ENCODE data around the gene CENPP.

Gene CENPP

DNA sequence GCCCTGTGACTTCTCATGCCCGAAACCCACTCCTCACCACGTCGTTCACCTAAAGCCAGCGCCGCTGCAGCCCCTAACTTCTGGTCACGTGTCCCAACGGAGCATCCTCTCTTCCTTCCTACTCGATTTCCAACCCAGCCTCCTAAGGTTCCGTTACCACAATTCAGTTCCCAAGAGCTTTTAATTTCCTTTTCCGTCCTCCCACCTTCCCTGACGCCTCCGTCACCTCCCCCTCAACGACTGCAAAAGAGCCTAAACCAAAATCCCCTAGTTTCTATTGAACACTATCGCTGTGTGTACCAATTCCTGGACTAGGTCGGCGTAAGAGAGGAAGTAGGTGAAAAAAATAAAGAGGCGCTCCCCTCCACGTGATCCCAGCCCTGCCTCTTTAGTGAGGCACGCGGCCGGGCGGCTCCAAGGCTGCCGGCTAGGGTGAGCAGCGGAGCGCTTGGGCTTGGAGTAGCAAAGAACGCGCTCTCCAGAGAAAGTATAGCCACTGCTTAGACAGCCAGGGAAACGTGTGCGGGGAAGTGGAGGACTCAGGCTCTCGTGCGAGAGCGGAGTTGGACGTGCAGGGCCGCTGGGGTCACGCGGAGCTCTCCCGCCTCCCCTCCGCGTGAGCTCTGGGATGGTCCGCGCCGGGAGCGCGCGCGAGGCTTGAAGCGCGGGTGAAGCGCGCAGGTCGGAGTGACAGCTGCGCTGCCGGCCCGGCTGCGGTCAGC, at the start of gene CENPP, which contains the start of gene NOL8:
TSS of gene CENPP (plus strand) at position 685 of the 722 bp plus-strand sequence.
TSS of gene NOL8 (minus strand) at position 82 of the 722 bp plus-strand sequence. CDS start 1,189 bp downstream, outside the sequence.
- DNase-seq = peak; percentile 90

DNA sequence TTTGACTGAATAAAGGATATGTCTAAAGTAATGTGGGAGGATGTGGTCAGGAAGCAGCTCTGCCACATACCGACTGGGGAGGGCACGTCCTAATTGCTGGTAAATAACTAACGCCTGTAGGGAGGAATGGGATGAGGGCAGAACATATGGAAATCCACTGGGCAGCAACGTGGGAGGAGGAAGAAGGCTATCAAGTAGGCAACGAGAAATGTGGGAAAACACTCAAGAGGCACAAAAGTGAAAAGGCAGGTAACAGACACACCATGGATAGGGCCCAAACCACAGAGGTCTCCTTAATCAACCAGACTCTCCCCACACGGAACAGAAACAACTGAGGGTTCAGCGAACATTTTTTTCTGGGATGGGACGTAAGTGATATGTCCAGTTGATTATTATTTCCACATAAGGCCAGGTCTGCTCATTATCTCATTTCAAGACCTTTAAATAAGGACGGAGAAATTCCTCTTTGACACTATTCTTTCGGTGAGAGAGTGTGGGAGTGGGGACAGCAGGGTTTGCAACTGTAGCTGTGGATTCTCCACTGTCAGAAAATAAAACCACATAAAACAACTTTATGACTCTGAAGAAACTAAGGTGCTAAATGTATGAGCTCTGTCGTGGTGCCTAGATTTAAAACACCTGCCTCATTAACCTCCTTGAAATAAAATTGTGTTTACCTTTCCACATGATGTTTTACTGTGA, 49.3 kb upstream of the CENPP start:
- DNase-seq = no peak

DNA sequence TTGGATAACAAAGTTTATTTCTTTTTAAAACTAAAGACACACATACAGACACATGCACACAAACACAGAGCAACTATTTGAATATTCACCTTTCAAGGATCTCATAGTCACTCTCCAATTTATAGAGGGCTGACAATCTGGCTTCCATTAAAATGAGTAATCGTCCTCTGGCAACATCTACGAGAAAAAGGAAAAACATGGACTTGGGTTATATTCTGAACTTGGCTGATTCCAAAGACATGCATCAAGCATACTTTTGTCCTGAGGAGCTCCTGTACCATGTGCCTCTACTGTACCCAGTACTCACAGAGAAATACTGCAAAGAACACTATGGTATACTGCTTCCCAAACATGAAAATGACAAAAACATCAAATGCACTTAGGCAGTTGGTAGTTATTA, 47.6 kb upstream of the CENPP start:
- DNase-seq = no peak

DNA sequence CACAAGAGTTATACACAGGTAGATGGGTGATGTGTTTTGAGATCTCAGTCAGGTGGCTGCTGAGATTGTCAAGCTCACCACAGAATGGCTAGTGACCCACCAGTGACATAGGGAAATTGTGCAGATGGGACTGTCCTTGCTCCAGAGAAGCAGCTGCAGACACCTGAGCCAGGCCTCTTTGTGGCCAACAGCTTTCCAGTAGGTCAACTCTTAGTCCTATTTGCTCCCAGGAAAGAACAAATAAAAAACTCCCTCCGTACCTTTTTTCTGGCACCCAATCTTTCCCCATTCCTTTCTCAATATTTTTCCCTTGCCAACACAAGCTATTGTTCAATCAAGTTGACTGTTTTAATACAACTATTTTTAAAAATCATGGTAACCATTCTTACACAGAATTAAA, 46.5 kb upstream of the CENPP start:
- DNase-seq = no peak

DNA sequence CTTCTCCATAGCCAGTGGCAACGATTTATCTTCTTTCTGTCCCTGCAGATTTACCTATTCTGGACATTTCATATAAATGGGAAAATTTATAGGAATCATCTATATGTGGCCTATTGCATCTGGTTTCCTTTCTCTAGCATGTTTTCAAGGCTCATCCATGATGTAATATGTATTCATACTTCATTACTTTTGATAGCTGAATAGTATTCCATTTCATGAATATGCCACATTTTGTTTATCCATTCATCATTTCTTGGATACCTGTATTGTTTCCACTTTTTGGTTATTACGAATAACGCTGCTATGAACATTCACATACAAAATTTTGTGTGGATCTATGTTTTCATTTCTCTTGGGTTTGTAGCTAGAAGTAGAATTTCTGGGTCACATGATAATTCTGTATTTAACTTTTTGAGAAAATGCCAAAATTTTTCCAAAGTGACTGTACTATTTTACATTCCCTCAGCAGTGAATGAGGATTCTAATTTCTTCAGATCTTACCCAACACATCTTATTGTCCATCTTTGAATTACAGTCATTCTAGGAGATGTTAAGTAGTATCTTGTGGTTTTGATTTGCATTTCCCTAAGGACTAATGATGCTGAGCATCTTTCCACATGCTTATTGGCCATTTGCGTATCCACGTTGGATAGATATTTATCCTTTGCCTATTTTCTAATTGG, 35.9 kb upstream of the CENPP start:
- DNase-seq = no peak

DNA sequence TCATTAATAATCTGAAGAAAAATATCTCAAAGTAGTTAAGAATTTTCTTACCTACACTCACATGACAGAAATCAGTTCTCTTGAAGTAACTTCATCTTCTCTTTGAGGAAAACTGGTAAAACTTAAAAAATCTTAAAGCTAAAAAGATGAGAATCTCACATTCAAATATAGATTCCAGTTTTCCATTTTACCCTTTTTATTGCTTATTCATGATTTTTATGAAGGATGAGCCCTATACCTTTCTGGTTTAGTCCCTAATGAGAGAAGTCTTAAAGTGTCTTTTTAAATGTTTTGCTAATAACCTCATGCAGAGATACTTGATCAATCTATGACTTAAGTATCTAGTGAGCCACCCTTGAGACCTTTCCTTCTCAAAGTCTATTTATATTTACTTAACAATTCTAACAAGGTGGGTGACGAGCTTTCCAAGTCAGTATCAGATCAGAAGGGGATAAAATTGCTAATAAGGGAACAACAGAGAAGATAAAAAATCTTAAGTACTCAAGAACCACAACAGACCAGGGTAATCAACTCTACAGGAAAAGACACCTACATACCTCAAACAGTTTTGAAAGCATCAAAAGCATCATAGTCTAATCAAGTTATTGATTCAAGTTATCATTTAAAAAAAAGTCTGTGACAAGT, 34.8 kb upstream of the CENPP start:
- no peak for DNase-seq

DNA sequence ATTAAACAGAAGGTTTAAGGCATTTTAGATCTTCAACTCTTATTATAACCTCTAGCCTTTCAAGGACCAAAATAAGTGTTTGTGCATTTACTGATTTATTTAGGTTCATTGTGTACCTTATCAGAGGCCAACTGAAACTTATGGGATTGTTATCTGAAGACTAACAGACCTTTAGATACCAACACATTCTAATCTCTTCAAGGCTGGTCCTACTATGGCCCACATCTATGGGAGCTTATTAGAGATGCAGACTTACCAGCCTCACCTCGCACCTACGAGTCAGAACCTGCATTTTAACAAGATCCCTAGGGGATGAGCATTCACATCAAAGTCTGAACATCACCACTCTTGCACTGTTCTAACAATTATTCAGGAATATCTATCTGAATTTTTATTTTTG, 34.2 kb upstream of the CENPP start:
- DNase-seq = no peak

DNA sequence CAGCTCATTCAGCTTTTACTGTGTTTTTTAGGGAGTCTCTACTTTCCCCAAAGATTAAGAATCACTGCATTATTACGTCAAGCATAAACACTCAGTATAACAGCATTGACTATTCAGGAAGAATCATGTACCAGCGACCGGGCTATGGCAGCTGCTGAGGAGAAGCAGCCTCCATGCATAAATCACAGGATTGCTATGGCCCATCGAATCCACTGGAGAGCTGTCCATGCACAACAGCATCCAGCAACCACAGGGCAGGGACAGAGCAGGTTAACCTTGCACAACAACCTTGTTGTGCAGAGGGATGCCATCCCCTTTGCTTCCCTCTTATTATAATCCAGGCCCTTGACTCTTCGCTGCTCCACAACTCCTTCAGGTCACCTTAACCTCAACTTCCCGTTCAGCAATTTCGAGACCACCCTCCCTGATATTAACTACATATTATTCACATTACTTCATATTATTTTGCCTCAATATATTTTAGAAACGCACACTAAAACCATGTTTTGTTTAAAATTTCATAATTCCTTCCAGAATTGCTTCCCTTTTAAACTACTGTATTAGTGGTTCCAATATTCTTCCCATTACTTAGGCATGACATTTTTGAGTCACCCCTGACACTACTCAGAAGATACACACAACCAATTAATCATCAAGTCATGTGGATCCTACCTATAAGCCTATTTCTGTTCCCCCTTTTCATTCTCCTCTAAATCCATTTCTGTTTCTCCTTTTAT, 33.2 kb upstream of the CENPP start:
- DNase-seq = no peak

DNA sequence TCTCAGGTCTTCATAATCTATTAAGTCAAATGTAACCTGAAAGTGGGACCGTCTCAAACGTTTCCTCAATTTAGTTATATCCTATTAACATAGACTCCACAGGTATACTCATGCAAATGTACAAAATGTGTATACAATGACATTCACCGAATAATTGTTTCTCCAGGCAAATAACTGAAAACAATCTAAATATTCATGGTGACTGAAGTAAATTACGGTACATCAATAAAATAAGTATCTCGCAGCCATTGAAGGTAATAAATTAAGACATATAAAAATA, 32.7 kb upstream of the CENPP start:
- no peak for DNase-seq

DNA sequence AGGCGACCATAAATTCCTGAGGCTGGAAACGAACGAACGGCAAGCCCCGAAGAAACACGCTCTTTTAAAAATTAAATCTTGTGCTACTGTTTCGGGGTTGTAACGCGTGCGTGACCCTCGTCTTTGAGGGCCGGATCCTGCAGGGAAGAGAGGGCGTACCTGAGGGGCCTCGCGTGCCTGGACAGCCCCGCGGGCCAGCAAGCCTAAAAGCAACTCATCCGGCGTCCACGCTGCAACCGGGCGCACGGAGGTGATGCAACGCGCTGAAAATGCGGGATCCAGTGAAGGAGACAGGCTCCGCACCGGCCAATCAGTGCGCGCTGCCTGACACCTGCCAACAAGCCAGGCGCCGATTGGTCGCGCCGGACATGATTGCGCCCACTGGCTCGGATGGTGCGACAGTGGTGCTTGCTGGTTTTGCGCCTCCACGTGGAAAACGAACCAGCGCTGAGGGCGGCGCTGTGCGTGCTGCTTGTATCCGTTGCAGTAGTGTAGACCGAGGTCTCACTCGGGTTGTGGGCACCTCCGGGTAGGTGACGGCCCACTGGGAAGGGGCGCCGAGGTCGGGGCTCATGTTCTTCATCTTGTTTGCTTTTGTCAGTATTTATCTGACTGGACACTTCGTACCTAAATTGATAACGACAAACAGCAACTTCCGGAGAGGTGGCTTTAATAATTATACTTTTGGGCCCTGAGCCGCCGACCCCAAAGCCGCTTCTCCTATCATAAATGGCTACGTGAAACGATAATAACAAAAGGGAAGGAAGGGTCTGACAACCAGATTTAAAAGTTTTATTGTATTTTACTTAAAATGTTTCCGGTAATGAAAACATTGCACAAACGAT, 32.1 kb upstream of the CENPP start, which contains the start of gene IARS1:
TSS of gene IARS1 (minus strand) at position 246 of the 845 bp plus-strand sequence. CDS start 4,278 bp downstream, outside the sequence.
- peak; percentile 96 for DNase-seq

DNA sequence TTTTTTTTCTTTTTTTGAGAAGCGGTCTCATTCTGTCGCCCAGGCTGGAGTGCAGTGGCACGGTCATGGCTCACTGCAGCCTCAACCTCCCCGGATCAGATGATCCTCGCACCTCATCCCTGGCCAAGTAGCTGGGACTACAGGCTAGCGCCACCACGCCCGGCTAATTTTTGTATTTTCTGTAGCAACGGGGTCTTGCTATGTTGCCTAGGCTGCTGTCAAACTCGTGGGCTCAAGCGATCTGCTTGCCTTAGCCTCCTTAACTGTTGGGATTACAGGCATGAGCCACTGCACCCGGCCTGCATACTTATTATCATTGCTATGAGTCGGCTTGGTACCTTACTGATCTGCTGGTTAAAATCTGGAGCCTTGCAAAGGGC, 31.5 kb upstream of the CENPP start:
- DNase-seq = peak; percentile 30

DNA sequence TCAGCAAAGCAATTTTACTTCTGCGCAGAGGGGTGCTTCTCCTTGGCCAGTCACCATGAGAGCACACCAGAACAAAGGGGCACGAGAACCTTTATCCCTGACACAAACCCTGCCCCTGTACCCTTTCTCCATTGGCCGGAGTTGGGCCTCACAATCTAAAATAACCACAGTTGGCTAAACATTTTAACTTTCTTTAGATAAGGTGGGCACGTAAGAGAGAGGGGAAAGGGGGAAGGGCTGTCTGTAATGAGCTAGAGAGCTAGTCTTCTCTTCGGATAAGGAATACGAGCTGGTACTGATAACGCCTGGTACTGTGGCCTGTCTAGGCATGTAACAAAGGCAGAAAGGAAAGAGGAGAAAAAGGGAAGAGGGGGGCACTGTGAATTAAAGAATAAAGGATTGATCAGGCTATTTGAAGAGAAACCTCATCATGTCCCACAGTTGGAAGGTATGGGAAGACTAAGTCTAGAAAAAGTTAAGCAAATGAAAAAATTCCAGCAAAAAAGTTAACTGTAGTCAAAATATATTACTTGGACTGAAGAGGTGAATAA, 30.4 kb upstream of the CENPP start:
- no peak for DNase-seq

DNA sequence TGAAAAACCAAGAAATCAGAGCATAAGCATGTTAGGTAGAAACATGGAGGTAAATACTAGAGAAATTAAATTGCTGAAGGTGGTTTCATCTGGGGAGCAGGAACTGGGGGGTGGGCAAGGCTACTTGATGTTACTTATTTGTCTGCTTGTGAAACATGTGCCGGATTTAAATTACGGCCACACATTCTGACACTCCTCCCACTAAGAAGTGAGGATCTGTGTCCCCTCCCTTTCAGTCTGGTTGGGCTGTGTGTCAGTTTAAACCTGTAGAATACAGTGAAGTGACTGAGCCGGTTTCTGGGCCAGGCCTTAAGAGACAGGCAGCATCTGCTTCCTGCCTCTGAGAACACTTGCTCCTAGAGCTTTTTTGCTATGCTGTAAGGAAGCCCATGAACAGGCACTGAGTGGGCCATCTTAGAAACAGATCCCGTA, 29.9 kb upstream of the CENPP start:
- DNase-seq = no peak

DNA sequence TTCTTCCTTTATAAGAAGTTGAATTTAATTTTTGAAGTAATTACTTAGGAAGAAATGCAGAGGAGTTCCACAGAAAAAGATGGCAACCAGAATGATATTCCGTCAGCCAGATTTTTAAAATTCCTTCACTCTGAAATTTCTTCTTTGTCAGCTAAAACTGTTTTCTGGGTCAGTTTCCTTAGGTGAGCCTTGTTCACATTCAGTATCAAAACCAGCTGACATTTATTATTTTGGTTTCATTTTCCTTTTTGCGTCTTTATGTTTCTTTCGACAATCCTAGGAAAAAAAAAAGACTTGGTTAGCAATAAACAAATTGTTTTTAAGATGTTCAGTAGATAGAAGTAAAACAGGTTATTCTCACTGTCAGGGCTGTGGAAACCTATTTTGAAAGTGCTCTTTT, 28.1 kb upstream of the CENPP start:
- peak; percentile 15 for DNase-seq

DNA sequence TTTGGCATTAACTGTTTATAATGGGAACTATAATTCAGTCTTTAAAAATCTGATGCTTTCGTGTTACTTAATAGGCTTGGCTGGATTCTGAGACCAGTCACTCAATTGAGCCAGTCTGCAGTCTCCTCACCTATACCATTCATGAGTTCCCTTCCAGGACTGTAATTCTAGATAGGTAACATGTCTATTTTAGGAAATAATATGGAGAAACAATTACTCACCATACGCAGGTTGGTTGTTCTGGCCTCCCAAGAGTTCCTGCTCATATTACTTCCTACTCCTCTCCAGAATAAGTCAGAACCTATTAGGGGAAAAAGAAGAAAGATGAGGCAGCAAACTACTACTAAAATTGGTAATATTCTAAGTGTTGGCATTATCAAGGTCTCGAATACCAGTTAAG, 27.7 kb upstream of the CENPP start:
- no peak for DNase-seq

DNA sequence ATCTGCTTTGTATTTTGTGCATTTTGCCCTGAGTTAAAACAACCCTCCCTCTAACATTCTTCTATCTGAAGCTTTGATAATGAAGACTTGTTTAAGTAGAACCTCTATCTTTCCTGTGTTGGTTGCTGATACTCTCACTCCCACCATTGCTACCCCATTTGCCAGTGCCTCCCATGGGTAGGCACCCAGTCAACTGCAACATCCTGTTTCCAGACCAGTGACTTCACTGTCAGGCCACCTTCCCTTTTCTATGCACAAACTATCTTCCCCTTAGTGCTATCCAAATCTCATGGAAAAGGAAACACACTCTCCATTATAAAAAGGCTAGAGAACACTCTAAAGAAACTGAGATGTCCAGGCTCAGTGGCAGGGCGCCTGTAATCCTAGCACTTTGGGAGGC, 26.6 kb upstream of the CENPP start:
- DNase-seq = no peak

DNA sequence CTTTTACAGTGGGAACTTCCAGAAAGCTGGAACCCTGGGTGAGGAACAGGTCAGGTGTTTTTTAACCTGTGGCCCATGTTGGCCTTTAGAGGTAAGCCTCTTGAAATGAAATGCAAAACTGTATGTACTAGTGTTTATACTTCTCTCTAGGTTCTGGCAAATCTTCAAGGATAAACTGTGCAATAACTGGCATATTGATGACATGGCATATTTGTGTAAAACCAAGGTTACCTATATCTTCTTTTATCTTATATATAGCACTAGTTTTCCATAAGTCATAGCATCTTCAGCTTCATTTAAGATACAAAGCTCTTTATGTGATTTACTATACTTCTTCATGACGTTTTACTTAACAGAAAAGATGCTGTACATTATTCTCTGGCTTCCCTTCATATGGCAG, 24.8 kb upstream of the CENPP start:
- DNase-seq = no peak

DNA sequence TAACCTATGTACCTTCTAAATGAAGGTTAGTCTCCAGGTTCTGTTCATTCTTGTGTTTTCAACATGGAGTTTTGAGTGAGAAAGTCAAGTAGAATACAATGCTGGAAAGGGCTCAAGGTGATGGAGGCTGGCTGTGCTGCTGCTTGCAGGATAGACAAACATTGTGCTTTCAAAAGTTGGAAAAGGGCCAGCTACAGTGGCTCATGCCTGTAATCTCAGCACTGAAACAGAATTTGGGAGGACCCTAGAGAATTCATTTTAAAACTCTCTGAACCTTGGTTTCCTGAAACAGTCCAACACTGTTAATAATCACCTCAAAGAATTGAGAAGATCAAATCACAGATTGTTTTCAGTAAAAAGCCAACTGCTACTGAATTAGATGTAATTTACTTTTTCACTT, 16.9 kb upstream of the CENPP start:
- no peak for DNase-seq

DNA sequence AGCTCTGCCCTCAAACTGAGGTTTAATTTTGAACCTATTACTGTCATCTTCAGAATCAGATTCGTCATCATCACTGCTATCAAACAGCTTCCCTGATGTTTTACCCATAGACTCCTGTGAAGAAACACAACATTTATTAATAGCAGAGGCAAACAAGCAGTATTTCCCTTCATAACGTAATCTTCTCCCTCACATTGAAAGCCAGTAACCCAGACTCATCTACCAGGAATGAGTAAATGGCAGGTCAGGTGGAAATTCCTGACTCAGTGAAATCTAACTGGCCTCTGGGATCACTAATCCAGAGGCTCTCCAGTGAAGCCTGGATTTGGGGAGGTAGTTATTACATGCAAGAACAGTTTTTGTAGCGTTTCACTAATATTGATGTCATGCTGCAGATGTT, 15.2 kb upstream of the CENPP start:
- no peak for DNase-seq

DNA sequence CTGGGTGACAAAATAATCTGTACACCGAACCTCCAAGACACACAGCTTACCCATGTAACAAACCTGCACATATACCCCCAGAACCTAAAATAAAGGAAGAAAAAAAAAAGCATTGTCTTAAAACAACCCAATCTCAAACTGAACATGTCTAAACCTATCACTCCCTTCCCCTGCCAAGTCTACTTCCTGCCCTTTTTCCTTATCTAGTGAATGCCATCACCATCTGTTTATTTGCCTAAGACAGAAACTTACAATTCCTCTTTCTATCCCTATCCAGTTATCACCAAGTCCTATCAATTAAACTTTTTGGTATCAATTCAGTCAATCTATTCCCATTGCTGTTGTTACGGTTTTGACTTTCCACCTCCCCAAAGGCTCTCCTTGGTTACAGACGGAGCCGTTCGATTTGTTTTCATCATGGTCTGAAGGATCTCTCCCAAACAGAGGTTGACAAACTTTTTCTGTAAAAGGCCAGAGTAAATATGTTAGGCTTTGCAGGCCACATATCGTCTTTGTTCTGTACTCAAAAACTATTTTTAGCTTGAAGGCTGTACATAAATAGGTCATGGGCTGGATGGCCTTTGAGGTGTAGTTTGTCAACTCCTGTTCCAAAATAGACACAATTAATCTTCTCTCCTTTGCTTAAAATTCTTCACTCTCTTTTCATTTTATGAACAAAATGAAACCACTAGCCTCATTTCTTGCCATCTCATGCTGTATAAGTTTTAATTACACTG, 12.7 kb upstream of the CENPP start:
- DNase-seq = no peak

DNA sequence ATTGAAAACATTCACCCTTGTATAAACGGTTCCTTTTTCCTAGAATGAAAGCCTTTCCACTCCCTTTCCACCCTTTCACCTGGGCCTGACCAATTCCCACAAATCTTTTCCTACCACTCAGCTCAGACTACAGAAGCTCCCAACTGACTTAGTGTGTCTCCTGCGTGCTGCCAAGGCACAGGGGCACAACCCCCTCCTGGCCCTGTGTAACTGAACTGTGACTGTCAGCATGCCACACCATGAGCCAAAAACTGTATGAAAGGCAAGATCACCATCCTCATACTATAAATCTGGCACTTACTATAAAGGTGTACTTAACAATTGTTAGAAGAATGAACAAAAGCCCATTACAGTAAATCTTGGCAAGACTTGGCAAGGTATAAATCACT, 12.1 kb upstream of the CENPP start:
- no peak for DNase-seq

Measured in RPMI8226 (cell line).